HG03025 (cell line): ENCODE results near the gene CSTF1.

Experiments
- ATAC-seq: cut with Tn5 transposase; IDR thresholded peaks from one replicate; pipeline ENCODE4 v1.9.1; 2021; ENCODE audit warnings: mild to moderate bottlenecking, moderate library complexity; ENCODE audit not compliant: unreplicated experiment, low FRiP score

Gene CSTF1

DNA sequence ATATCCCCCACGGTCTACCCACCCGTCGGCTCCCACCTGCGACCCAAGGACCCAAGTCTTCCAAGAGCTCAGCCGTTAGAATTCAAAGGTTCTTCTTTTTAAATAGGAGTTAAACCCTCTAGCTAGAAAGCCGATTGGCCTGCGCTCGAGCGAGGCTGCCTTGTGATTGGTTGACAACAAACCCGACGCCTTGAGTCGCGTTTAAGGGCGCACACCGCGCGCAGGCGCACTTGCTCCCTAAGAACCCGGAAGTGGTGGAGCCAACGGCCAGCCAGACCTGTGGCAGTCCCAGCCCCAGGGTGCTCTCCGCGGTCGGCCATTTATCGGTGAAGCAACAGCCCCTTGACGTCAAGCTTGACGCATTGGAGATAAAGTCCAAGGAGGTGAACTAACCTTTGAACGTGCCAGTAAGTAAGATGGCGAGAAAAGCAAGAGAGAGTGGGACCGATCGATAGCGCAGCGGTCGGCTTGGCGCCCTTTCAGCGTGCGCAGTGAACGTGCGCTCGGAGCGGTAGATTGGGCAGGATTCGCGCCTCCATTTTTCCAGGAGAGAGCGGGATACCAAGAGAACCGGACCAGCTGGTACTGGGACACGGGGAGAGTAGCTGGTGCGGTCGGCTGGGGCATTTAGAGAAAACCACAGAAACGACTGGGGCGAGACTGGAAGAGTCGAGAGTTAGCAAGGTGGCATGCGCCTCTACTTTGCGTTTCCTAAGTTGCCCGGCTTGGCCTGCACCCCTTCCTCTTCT lies at the start of gene CSTF1, which contains the start of gene AURKA:
TSS of gene CSTF1 (plus strand) at position 514 of the 749 bp plus-strand sequence. CDS start 2,908 bp downstream, outside the sequence.
TSS of gene AURKA (minus strand) at position 84 of the 749 bp plus-strand sequence. CDS start 4,018 bp downstream, outside the sequence.
- peak; percentile 93 for ATAC-seq

DNA sequence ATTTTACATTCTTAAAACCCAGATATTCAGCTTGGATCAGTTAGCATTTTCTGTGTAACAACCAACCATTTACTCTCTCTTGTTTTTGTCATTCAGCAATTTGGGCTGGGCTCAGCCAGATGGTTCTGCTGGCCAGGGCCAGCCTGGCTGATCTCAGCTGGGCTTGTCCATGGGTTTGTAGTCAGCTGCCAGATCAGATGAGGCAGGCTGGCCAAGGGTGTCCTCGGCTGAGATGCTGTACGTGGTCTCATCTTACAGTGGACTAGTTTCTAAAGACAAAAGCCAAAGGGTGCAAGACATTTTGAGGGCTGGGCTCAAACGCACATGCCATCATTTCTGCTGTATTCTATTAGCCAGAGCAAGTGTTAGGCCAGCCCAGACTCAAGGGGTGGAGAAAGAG lies 49.7 kb upstream of the CSTF1 start:
- no peak for ATAC-seq

GRCh38 chr20:56343861-56344381 lies 48.5 kb upstream of the CSTF1 start:
- ATAC-seq, result no peak

DNA sequence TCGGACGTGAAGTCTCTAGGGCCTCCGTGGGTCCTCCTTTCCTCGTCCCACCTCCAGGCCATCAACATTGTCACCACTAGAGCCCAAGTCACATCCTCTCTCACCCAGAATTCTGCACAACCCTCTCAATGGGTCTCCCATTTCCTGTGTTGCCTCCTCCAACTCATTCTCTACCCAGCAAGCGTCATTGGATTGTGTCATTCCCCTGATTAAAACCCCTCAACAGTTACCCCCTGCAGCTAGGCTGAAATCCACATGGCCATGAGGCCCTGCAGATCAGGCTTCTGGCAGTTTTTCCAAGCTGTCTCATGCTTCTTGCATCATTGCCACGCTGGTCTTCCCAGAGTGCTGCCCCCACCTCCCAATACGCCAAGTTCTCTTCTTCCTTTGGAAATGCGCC lies 46.5 kb upstream of the CSTF1 start:
- no peak for ATAC-seq

GRCh38 chr20:56347628-56348304 lies 44.7 kb upstream of the CSTF1 start:
- ATAC-seq, result no peak

DNA sequence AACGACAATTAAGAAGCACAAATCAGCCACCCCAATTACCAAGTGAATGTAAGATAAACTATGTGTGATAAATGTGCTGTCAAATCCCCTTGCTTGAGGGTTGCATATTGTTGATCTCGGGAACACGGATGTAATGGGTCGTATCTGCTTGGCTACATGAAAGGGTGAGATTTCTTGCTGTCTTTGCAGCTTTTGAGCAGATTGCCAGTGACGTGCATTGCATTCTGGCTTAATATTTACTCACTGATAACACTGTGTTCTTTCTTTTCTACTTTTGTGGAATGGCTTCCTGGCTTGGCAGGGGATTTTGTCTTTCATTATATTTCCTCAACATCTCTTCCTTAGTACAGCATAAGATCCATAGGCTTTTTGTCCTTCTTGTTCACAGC lies 44.1 kb upstream of the CSTF1 start:
- no peak for ATAC-seq

DNA sequence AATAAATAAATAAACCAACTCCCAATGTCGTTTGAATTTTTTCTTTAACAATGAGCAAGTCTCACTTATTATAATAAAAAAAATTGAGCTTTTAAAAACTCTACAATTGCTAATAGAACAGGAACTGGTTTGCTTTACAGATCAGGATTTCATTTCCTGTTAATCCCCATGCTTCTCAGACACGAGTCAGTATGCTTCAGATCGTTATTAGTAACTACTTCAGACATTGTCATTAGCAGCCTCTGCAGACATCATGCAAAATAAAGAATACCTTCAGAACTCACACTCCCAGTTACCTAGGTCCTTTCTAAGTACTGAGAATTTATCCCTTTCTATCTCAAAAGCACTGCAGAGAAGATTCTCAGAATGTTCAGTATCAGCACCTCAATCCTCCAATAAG lies 43.7 kb upstream of the CSTF1 start:
- no peak for ATAC-seq

DNA sequence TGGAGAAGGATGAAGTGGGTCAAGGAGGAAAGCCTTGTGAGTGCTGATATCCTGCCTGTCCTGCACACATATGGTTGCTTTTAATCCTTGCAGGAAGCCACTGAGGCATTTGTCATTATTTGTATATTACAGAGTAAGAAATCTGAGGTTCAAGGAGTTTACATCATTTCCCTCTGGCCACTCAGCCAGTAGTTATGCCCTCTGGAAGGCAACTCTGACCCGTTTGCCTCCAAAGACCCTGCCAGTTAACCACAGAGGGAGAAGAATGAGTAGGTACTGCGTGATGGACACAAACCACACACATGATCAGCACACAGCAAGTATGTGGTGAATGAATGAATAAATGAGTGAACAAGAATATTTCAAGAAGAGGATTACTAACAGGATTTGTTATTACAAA lies 41.6 kb upstream of the CSTF1 start:
- no peak for ATAC-seq

- ATAC-seq, result no peak
These were observed 39.9 kb upstream of the CSTF1 start for GRCh38 chr20:56352345-56353055.

GRCh38 chr20:56353356-56353755 lies 39.1 kb upstream of the CSTF1 start:
- no peak for ATAC-seq

DNA sequence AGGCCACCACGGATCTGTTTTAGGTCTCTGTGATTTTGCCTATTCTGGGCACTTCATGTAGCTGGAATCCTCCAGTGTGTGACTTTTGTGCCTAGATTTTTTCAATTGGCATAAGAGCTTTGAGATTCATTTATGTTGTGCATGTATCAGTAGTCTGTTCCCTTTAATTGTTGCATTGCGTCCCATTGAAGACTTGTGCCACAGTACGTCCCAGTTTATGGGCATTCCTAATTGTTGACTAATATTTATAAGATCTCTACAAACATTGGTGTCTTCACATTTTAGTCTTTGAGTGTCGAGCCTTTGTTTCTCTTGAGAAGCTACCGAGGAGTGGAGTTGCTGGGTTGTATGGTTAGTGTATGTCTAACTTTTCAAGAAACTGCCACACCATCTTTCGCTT lies 34.4 kb upstream of the CSTF1 start:
- no peak for ATAC-seq

DNA sequence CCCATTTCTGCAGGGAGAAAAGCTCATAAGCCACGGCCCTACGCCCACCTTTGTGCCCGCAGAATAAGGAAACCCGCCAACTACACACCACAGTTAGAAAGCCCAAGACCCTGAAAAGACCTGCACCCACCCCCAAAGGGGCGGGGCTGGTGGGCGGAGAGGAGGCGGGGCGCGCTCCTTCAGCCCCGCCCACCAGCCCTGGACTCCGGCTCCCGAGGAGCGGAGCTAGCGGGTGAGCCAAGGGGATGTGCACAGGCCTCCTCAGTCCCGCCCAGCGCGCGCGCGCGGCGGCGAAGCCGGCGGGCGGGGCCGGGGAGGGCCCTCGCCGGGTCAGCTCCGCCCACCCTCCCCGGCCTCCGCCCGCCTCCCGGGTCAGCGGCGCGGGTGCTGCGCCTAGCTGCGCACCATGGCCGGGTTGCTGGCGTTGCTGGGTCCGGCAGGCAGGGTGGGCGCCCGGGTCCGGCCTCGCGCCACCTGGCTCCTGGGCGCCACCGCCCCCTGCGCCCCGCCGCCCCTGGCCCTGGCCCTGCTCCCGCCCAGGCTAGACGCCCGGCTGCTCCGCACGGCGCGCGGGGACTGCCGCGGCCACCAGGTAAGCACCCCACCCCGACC lies 33.7 kb upstream of the CSTF1 start, which contains the start of gene FAM210B:
TSS of gene FAM210B (plus strand) at position 375 of the 612 bp plus-strand sequence. CDS start at position 407, 32 bp downstream.
- peak; percentile 95 for ATAC-seq

GRCh38 chr20:56359212-56360132 lies 33.0 kb upstream of the CSTF1 start:
- peak; percentile 31 for ATAC-seq

DNA sequence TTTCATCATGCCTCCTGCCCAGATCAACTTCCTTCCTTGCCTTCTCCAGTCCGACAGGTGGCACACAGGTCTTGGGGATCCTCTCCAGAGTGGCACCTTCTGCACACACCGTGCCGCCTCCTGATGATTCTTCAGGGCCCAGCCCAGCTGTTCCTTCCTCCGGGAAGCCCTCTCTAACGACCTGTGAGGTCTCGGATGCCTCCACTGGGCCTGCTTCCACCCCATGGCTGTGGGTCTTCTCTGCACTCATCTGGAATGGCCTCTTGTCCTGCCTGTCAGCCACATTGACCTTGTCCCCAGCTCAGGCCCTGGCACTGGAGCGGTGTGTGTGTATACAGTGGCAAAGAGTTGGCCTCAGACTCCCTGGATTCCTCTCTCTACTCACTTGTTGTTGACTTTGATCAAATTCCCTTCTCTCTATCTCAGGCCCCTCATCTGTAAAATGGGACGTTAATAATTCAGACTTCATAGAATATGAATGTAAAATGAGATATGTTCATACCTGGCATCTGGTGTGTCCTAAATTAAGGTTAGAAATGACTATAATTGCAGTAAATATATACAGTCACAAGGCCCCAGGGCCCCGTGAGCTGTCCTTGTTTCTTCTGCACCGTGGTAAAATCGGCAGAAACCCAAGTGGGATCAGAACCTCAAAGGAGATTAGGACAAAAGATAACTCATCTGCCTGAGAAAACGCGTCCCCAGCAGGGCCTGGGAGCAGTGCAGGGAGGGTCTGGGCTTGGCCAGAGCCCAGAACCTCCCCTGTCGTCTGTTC lies 32.1 kb upstream of the CSTF1 start:
- ATAC-seq, result no peak

GRCh38 chr20:56360908-56361205 lies 31.6 kb upstream of the CSTF1 start:
- no peak for ATAC-seq

- no peak for ATAC-seq
These were observed 30.5 kb upstream of the CSTF1 start for GRCh38 chr20:56361900-56362299.

GRCh38 chr20:56362833-56363413 lies 29.5 kb upstream of the CSTF1 start:
- ATAC-seq, result no peak

DNA sequence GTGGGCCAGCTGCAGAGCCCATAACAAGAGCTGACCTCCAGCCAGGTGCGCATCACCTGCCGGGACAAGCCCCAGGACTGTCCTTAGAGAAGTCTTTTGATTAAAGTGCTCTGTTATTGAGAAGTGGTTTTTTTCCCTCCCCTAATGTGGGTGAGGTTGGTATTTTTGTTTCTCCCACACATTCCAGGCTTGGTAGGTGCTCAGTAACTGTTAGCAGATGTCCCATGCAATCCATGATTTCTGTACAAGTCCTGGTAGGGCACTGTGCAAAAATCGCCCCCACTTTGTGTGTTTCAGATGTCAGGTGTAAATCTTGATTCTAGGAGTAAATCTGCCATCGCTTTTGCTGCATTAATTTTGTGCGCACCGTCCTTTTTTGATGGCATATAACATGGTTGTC lies 29.0 kb upstream of the CSTF1 start:
- no peak for ATAC-seq
